Measurements from ENCODE around the gene FPR1.

DNA sequence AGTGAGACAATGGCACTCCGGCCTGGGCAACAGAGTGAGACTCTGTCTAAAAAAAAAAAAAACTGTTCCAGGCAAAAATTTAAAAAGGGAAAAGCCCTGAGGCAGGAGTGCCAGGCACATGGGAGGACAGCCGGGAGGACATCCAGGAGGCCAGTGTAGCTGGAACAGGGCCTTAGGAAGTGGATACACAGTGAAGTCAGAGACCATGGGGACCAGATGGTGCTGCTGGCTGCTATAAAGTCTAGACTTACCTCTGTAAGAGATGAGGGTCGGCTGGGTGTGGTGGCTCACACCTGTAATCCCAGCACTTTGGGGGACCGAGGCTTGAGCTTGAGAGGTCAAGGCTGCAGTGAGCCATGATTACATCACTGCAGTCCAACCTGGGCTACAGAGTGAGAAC lies 42.9 kb downstream of the FPR1 start:
- TF ChIP-seq LEF1 (IDR thresholded peaks at IDR 0.05; ENCODE audit: borderline replicate concordance) (no peak), FOXA1 (IDR thresholded peaks at IDR 0.05) (no peak), BHLHE40 (IDR thresholded peaks at IDR 0.05; ENCODE audit: borderline replicate concordance) (no peak), SP1 (IDR thresholded peaks at IDR 0.05) (no peak), NFRKB (IDR thresholded peaks at IDR 0.05) (no peak)
- TF ChIP-seq, protein P1, sequence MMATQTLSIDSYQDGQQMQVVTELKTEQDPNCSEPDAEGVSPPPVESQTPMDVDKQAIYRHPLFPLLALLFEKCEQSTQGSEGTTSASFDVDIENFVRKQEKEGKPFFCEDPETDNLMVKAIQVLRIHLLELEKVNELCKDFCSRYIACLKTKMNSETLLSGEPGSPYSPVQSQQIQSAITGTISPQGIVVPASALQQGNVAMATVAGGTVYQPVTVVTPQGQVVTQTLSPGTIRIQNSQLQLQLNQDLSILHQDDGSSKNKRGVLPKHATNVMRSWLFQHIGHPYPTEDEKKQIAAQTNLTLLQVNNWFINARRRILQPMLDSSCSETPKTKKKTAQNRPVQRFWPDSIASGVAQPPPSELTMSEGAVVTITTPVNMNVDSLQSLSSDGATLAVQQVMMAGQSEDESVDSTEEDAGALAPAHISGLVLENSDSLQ (IDR thresholded peaks at IDR 0.05), result no peak

Measured in HEK293T (cell line).